HEK293 (cell line): ENCODE measurements around the gene HUWE1.

ENCODE experiments used
- CTCF ChIA-PET: fragments of 350-600 bp; formaldehyde crosslinking; extraction: SDS; loops from one replicate; lab custom pipeline; 2021; ENCODE audit warnings: antibody characterized with exemption; lab: Yijun Ruan, JAX
- POLR2A ChIA-PET: fragments of 300-600 bp; formaldehyde crosslinking; extraction: SDS; loops from one replicate; lab custom pipeline; 2020; ENCODE audit warnings: antibody characterized with exemption, inconsistent platforms; lab: Yijun Ruan, JAX
- H3K27ac ChIP-seq: fragments of 200-500 bp; sonication (Bioruptor generic); 2 replicates; pipeline ENCODE4 v1.5.1; 2014; ENCODE audit warnings: low read depth, low read length, control low read depth, inconsistent platforms; ENCODE audit errors: extremely low read depth
- H3K36me3 ChIP-seq, 2 experiments: fragments of 200-500 bp in 1 of 2; sonication (Bioruptor generic) in 1 of 2; 1 replicate in 1 of 2; 2 replicates in 1 of 2; pipeline ENCODE4 v1.5.1; 2014 to 2017; ENCODE audit warnings: inconsistent platforms in 2 of 2, low read length in 2 of 2; ENCODE audit not compliant: control insufficient read depth in 2 of 2, insufficient read depth in 1 of 2
- H3K4me1 ChIP-seq: fragments of 200-500 bp; sonication (Bioruptor generic); 2 replicates; pipeline ENCODE4 v1.5.1; 2014; ENCODE audit warnings: mild to moderate bottlenecking, low read length, inconsistent platforms; ENCODE audit not compliant: control insufficient read depth, insufficient read depth
- H3K4me3 ChIP-seq: 2 replicates; pipeline ENCODE4 v1.5.1; 2011; ENCODE audit warnings: low read depth, mild to moderate bottlenecking, control low read depth, low read length, moderate library complexity
- H3K9me3 ChIP-seq: fragments of 200-500 bp; sonication (Bioruptor generic); 2 replicates; pipeline ENCODE4 v1.5.1; 2014; ENCODE audit warnings: low read depth, low read length, inconsistent platforms; ENCODE audit not compliant: control insufficient read depth, insufficient read depth
- BCL11B ChIP-seq: fragments of 450-650 bp; formaldehyde crosslinking; IDR thresholded peaks from 2 replicates; pipeline ENCODE4 v1.5.1; 2016; ENCODE audit warnings: low read depth, missing biosample characterization, missing genetic modification characterization
- IKZF3 ChIP-seq: fragments of 450-650 bp; IDR thresholded peaks from 2 replicates; pipeline ENCODE4 v1.5.0; 2018; ENCODE audit warnings: missing biosample characterization, mild to moderate bottlenecking, missing genetic modification characterization, moderate library complexity
- KLF10 ChIP-seq: fragments of 450-650 bp; IDR thresholded peaks from 2 replicates; pipeline ENCODE4 v1.5.1; 2018; ENCODE audit warnings: missing biosample characterization, mild to moderate bottlenecking, missing genetic modification characterization
- KLF8 ChIP-seq: fragments of 450-650 bp; formaldehyde crosslinking; IDR thresholded peaks from 2 replicates; pipeline ENCODE4 v1.5.1; 2016; ENCODE audit warnings: missing biosample characterization, missing genetic modification characterization
- MYNN ChIP-seq: fragments of 450-650 bp; formaldehyde crosslinking; IDR thresholded peaks from 2 replicates; pipeline ENCODE4 v1.5.1; 2016; ENCODE audit warnings: missing biosample characterization, missing genetic modification characterization, borderline replicate concordance
- MZF1 ChIP-seq: fragments of 450-650 bp; formaldehyde crosslinking; IDR thresholded peaks from 2 replicates; pipeline ENCODE4 v1.5.1; 2017; ENCODE audit warnings: missing biosample characterization, missing genetic modification characterization, borderline replicate concordance
- PRDM2 ChIP-seq: fragments of 450-650 bp; formaldehyde crosslinking; IDR thresholded peaks from 2 replicates; pipeline ENCODE4 v1.5.1; 2016; ENCODE audit warnings: missing biosample characterization, missing genetic modification characterization, borderline replicate concordance
- REPIN1 ChIP-seq: fragments of 450-650 bp; formaldehyde crosslinking; IDR thresholded peaks from 2 replicates; pipeline ENCODE4 v1.5.1; 2017; ENCODE audit warnings: missing biosample characterization, missing genetic modification characterization, low read depth
- SCRT2 ChIP-seq: fragments of 450-650 bp; formaldehyde crosslinking; IDR thresholded peaks from 2 replicates; pipeline ENCODE4 v1.5.1; 2016; ENCODE audit warnings: missing biosample characterization, missing genetic modification characterization
- SP3 ChIP-seq: fragments of 450-650 bp; formaldehyde crosslinking; IDR thresholded peaks from 2 replicates; pipeline ENCODE4 v1.5.1; 2016; ENCODE audit warnings: missing biosample characterization, missing genetic modification characterization
- YY2 ChIP-seq: fragments of 450-650 bp; formaldehyde crosslinking; IDR thresholded peaks from 2 replicates; pipeline ENCODE4 v1.5.1; 2016; ENCODE audit warnings: missing biosample characterization, missing genetic modification characterization
- ZBTB11 ChIP-seq: fragments of 450-650 bp; formaldehyde crosslinking; conservative IDR thresholded peaks from 2 replicates; pipeline ENCODE4 v1.5.1; 2016; ENCODE audit warnings: low read depth, missing biosample characterization, missing genetic modification characterization
- ZNF184 ChIP-seq: fragments of 450-650 bp; IDR thresholded peaks from 2 replicates; pipeline ENCODE4 v1.5.1; 2018; ENCODE audit warnings: missing biosample characterization, mild to moderate bottlenecking, missing genetic modification characterization
- ZNF202 ChIP-seq: fragments of 450-650 bp; formaldehyde crosslinking; IDR thresholded peaks from 2 replicates; pipeline ENCODE4 v1.5.1; 2016; ENCODE audit warnings: missing biosample characterization, missing genetic modification characterization, borderline replicate concordance
- ZNF473 ChIP-seq: fragments of 450-650 bp; formaldehyde crosslinking; IDR thresholded peaks from 2 replicates; pipeline ENCODE4 v1.5.1; 2017; ENCODE audit warnings: missing biosample characterization, missing genetic modification characterization
- ZNF48 ChIP-seq: fragments of 450-650 bp; formaldehyde crosslinking; IDR thresholded peaks from 2 replicates; pipeline ENCODE4 v1.5.1; 2016; ENCODE audit warnings: missing biosample characterization, missing genetic modification characterization
- ZNF521 ChIP-seq: fragments of 450-650 bp; formaldehyde crosslinking; IDR thresholded peaks from 2 replicates; pipeline ENCODE4 v1.5.1; 2017; ENCODE audit warnings: missing biosample characterization, mild to moderate bottlenecking, missing genetic modification characterization
- ZNF660 ChIP-seq: fragments of 450-650 bp; IDR thresholded peaks from 2 replicates; pipeline ENCODE4 v1.5.1; 2018; ENCODE audit warnings: missing biosample characterization, mild to moderate bottlenecking, missing genetic modification characterization
- ZNF837 ChIP-seq: fragments of 450-650 bp; formaldehyde crosslinking; IDR thresholded peaks from 2 replicates; pipeline ENCODE4 v1.5.1; 2016; ENCODE audit warnings: missing biosample characterization, missing genetic modification characterization
- ZSCAN4 ChIP-seq: fragments of 450-650 bp; formaldehyde crosslinking; IDR thresholded peaks from 2 replicates; pipeline ENCODE4 v1.5.1; 2017; ENCODE audit warnings: missing biosample characterization, missing genetic modification characterization

HUWE1 gene

GRCh38 chrX:53681661-53682060 lies 4.9 kb downstream of the HUWE1 start:
- H3K36me3 ChIP-seq, result peaks cover 28 to 51% of the 10 kb centered on the region in 2 experiments
- no peaks in the 10 kb centered on the region for H3K4me1 ChIP-seq
- CTCF ChIA-PET, result no interaction called here
- no peak for TF ChIP-seq ZBTB11 (tag by site-specific recombination)
- no peak for TF ChIP-seq ZNF184 (tag by site-specific recombination)
- TF ChIP-seq ZSCAN4 (tag by site-specific recombination), result no peak
- no peak for TF ChIP-seq SP3 (tag by site-specific recombination)
- no peak for TF ChIP-seq ZNF473 (tag by site-specific recombination)
- TF ChIP-seq ZNF202 (tag by site-specific recombination), result no peak
- no peak for TF ChIP-seq BCL11B (tag by site-specific recombination)
- no peak for TF ChIP-seq IKZF3 (tag by site-specific recombination)
- no peak for TF ChIP-seq KLF10 (tag by site-specific recombination)
- TF ChIP-seq SCRT2, result no peak
- TF ChIP-seq MZF1 (tag by site-specific recombination), result no peak
- no peak for TF ChIP-seq ZNF48
- no peak for TF ChIP-seq MYNN (tag by site-specific recombination)
- no peak for TF ChIP-seq KLF8 (tag by site-specific recombination)
- no peak for TF ChIP-seq ZNF837 (tag by site-specific recombination)
- no peak for TF ChIP-seq YY2 (tag by site-specific recombination)
- no peak for TF ChIP-seq ZNF521 (tag by site-specific recombination)
- TF ChIP-seq PRDM2 (tag by site-specific recombination), result no peak
- TF ChIP-seq ZNF660 (tag by site-specific recombination), result no peak
- TF ChIP-seq REPIN1 (tag by site-specific recombination), result no peak
- POLR2A ChIA-PET, result no interaction called here
- no peak overlapping the region for H3K4me3 ChIP-seq
- H3K9me3 ChIP-seq, result no peaks in the 10 kb centered on the region
- no peak overlapping the region for H3K27ac ChIP-seq
